NB4 (cell line): Measurements from ENCODE around the gene QSOX1.

Source experiments
- DNase-seq: peaks from one replicate; pipeline ENCODE4 v3.0.0; 2010; ENCODE audit warnings: low read depth
- H3K4me3 ChIP-seq: one replicate; pipeline ENCODE4 v1.5.1; 2011; ENCODE audit warnings: mild to moderate bottlenecking, low read depth, low read length, moderate library complexity
- MYC ChIP-seq: IDR thresholded peaks from 2 replicates; pipeline ENCODE4 v1.6.1; 2011; ENCODE audit warnings: low read depth, low read length
- POLR2A ChIP-seq: IDR thresholded peaks from 2 replicates; pipeline ENCODE4 v1.6.1; 2011; ENCODE audit warnings: mild to moderate bottlenecking; ENCODE audit not compliant: insufficient read length; ENCODE audit errors: extremely low read depth
- TF ChIP-seq, protein P1 (sequence below): IDR thresholded peaks from 2 replicates; pipeline ENCODE4 v1.6.1; 2011; ENCODE audit warnings: low read depth, low read length
- TF ChIP-seq, protein P2 (sequence below): IDR thresholded peaks from one replicate; pipeline ENCODE4 v1.5.1; 2012; ENCODE audit warnings: low read depth, low read length

Gene QSOX1

DNA sequence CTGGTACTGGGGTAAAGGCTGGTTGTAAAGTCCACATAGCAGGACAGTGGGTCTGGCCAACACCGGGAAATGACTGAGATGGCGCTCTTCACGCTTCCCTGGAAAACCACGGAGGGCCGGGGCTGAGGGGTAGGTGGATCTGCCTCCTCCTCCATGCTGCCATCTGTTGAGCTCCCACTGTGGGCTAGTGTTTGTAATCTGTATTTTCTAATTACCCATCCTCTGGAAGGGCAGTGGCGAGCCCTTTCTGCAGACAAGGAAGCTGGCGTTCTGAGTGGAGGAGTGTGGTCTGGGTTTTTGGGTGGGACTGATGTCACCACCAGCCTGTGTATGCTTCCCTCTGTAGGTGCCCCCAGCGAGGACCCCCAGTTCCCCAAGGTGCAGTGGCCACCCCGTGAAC is 41.2 kb downstream of the QSOX1 start:
- no peak for DNase-seq
- no peak overlapping the region for H3K4me3 ChIP-seq

DNA sequence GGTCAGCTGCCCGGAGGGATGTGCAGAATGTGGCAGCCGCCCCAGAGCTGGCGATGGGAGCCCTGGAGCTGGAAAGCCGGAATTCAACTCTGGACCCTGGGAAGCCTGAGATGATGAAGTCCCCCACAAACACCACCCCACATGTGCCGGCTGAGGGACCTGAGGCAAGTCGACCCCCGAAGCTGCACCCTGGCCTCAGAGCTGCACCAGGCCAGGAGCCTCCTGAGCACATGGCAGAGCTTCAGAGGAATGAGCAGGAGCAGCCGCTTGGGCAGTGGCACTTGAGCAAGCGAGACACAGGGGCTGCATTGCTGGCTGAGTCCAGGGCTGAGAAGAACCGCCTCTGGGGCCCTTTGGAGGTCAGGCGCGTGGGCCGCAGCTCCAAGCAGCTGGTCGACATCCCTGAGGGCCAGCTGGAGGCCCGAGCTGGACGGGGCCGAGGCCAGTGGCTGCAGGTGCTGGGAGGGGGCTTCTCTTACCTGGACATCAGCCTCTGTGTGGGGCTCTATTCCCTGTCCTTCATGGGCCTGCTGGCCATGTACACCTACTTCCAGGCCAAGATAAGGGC is 41.9 kb downstream of the QSOX1 start:
- H3K4me3 ChIP-seq = no peak overlapping the region
- TF ChIP-seq POLR2A (no peak), MYC (no peak)
- TF ChIP-seq, protein P1, sequence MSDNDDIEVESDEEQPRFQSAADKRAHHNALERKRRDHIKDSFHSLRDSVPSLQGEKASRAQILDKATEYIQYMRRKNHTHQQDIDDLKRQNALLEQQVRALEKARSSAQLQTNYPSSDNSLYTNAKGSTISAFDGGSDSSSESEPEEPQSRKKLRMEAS = no peak
- TF ChIP-seq, protein P2, sequence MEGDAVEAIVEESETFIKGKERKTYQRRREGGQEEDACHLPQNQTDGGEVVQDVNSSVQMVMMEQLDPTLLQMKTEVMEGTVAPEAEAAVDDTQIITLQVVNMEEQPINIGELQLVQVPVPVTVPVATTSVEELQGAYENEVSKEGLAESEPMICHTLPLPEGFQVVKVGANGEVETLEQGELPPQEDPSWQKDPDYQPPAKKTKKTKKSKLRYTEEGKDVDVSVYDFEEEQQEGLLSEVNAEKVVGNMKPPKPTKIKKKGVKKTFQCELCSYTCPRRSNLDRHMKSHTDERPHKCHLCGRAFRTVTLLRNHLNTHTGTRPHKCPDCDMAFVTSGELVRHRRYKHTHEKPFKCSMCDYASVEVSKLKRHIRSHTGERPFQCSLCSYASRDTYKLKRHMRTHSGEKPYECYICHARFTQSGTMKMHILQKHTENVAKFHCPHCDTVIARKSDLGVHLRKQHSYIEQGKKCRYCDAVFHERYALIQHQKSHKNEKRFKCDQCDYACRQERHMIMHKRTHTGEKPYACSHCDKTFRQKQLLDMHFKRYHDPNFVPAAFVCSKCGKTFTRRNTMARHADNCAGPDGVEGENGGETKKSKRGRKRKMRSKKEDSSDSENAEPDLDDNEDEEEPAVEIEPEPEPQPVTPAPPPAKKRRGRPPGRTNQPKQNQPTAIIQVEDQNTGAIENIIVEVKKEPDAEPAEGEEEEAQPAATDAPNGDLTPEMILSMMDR = no peak
- DNase-seq = no peak

More for the DNA sequence above, 41.2 kb downstream of the QSOX1 start:
- TF ChIP-seq POLR2A (no peak), MYC (no peak)
- TF ChIP-seq, protein P2 = no peak
- TF ChIP-seq, protein P1 = no peak

GRCh38 chr1:180197231-180197630 is 42.6 kb downstream of the QSOX1 start:
- TF ChIP-seq MYC = no peak
- TF ChIP-seq, protein P1 = no peak
- TF ChIP-seq, protein P2 = no peak
- no peak for TF ChIP-seq POLR2A
- DNase-seq = no peak
- no peak overlapping the region for H3K4me3 ChIP-seq

- DNase-seq = no peak
- TF ChIP-seq, protein P2 = no peak
- no peak overlapping the region for H3K4me3 ChIP-seq
Measured at GRCh38 chr1:180198196-180198595, 43.5 kb downstream of the QSOX1 start.

- TF ChIP-seq POLR2A = no peak
- TF ChIP-seq MYC = no peak
- TF ChIP-seq, protein P2 = no peak
- TF ChIP-seq, protein P1 = no peak
- DNase-seq = no peak
- no peak overlapping the region for H3K4me3 ChIP-seq
Measured at GRCh38 chr1:180198611-180199010, 43.9 kb downstream of the QSOX1 start.

DNA sequence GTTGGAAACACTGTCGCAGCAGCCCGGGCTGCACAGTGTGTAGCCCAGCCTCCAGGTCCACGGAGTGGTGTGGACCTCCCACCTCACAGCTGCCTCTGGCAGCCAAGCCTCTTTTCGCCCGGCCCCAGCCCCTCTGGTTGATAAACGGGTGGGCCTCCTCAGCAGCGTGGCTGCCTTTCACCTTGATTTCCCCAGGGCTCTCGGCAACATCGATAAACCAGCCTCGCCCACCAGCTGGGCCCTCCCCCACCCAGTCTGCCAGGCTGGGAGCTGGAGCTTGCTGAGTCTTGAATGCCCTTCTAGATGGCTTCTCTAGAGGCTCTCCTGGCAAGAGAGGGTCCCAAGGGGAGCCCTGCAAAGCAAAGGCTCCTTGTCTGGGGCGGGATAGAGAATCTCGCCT is 44.3 kb downstream of the QSOX1 start:
- TF ChIP-seq MYC (no peak), POLR2A (no peak)
- TF ChIP-seq, protein P2 = no peak
- TF ChIP-seq, protein P1 = no peak
- H3K4me3 ChIP-seq = no peak overlapping the region
- DNase-seq = no peak
